OCI-LY1 (cell line): Measurements from ENCODE around the gene STAM2.

Experiments
- H2AFZ ChIP-seq: fragments of 200-600 bp; sonication (generic), shearing (Covaris generic); 2 replicates; pipeline ENCODE4 v1.6.0; 2014; ENCODE audit warnings: antibody characterized with exemption, mild to moderate bottlenecking, low read length
- H3F3A ChIP-seq: fragments of 200-600 bp; sonication (generic), shearing (Covaris generic); 2 replicates; pipeline ENCODE4 v1.6.0; 2014; ENCODE audit warnings: mild to moderate bottlenecking, antibody characterized with exemption, low read length, moderate library complexity; ENCODE audit not compliant: insufficient read depth
- H3K27ac ChIP-seq: fragments of 200-600 bp; sonication (generic); 2 replicates; pipeline ENCODE4 v1.5.1; 2014; ENCODE audit warnings: low read length, mixed run types, mild to moderate bottlenecking, low read depth; ENCODE audit not compliant: poor library complexity, severe bottlenecking
- H3K27me3 ChIP-seq: fragments of 200-600 bp; sonication (generic); 2 replicates; pipeline ENCODE4 v1.6.0; 2014; ENCODE audit warnings: antibody characterized with exemption, mild to moderate bottlenecking, low read length, moderate library complexity; ENCODE audit not compliant: insufficient read depth
- H3K36me3 ChIP-seq: fragments of 200-600 bp; sonication (generic); 2 replicates; pipeline ENCODE4 v1.6.1; 2014; ENCODE audit warnings: mild to moderate bottlenecking, antibody characterized with exemption, low read length, moderate library complexity, mixed read lengths; ENCODE audit not compliant: insufficient read depth
- H3K4me1 ChIP-seq: fragments of 200-600 bp; sonication (generic); 2 replicates; pipeline ENCODE4 v1.5.1; 2014; ENCODE audit warnings: mild to moderate bottlenecking, low read length, moderate library complexity; ENCODE audit not compliant: insufficient read depth, severe bottlenecking
- H3K4me2 ChIP-seq: fragments of 200-600 bp; sonication (generic), shearing (Covaris generic); 2 replicates; pipeline ENCODE4 v1.6.1; 2014; ENCODE audit warnings: low read length
- H3K4me3 ChIP-seq: fragments of 200-600 bp; sonication (generic); 2 replicates; pipeline ENCODE4 v1.5.1; 2014; ENCODE audit warnings: low read length, low read depth, mild to moderate bottlenecking, mixed read lengths; ENCODE audit not compliant: poor library complexity, severe bottlenecking
- H3K79me2 ChIP-seq: fragments of 200-600 bp; shearing (Covaris generic); 2 replicates; pipeline ENCODE4 v1.6.1; 2016; ENCODE audit warnings: mixed run types, low read length, mixed read lengths; ENCODE audit not compliant: insufficient read depth
- H3K9ac ChIP-seq: fragments of 200-600 bp; sonication (generic), shearing (Covaris generic); 2 replicates; pipeline ENCODE4 v1.6.1; 2014; ENCODE audit warnings: mild to moderate bottlenecking, low read length, mixed read lengths
- H3K9me2 ChIP-seq: fragments of 200-600 bp; sonication (generic), shearing (Covaris generic); 2 replicates; pipeline ENCODE4 v1.6.1; 2014; ENCODE audit warnings: low read depth, mild to moderate bottlenecking, low read length, mixed read lengths
- H3K9me3 ChIP-seq: fragments of 200-600 bp; shearing (Covaris generic); 2 replicates; pipeline ENCODE4 v1.6.1; 2014; ENCODE audit warnings: low read length, mixed read lengths
- H4K20me1 ChIP-seq: fragments of 200-600 bp; sonication (generic), shearing (Covaris generic); 2 replicates; pipeline ENCODE4 v1.6.0; 2016; ENCODE audit warnings: mild to moderate bottlenecking, low read length; ENCODE audit not compliant: insufficient read depth
- EZH2 ChIP-seq: fragments of 200-600 bp; sonication (generic), shearing (Covaris generic); IDR thresholded peaks from 2 replicates; pipeline ENCODE4 v1.8.0; 2017; ENCODE audit warnings: borderline replicate concordance, mixed run types, mild to moderate bottlenecking, antibody characterized with exemption, low read length, moderate library complexity, mixed read lengths
- TF ChIP-seq, protein P1 (sequence below): fragments of 200-600 bp; sonication (generic), shearing (Covaris generic); IDR thresholded peaks from 2 replicates; pipeline ENCODE4 v1.5.1; 2017; ENCODE audit warnings: mild to moderate bottlenecking, antibody characterized with exemption, low read length, moderate library complexity, mixed read lengths

STAM2 gene

DNA sequence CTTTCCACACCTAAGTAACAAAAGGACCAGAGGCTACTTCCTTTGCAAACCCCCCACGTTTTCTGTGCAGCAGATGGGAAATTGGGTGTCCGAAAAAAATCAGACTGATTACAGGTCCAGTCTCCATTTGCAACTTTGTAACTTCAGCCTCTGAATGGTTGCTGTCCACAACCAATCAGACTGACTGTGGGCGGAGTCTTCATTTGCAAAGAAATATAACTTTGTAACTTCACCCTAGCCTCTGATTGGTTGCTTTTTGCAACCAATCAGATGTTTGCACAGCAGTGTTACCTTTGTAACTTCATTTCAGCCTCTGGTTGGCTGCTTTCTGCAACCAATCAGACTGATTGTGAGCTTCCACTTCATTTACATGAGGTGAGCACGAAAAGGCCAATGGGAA is 48.9 kb downstream of the STAM2 start:
- no peak overlapping the region for H3K4me3 ChIP-seq
- H3K27ac ChIP-seq = no peak overlapping the region
- H3F3A ChIP-seq = no peaks in the 10 kb centered on the region
- H3K4me1 ChIP-seq = no peaks in the 10 kb centered on the region
- no peaks in the 10 kb centered on the region for H3K9me2 ChIP-seq
- no peaks in the 10 kb centered on the region for H3K27me3 ChIP-seq
- no peaks in the 10 kb centered on the region for H4K20me1 ChIP-seq
- peaks cover 6% of the 10 kb centered on the region for H3K36me3 ChIP-seq
- no peaks in the 10 kb centered on the region for H3K79me2 ChIP-seq
- no peak for TF ChIP-seq EZH2
- TF ChIP-seq, protein P1, sequence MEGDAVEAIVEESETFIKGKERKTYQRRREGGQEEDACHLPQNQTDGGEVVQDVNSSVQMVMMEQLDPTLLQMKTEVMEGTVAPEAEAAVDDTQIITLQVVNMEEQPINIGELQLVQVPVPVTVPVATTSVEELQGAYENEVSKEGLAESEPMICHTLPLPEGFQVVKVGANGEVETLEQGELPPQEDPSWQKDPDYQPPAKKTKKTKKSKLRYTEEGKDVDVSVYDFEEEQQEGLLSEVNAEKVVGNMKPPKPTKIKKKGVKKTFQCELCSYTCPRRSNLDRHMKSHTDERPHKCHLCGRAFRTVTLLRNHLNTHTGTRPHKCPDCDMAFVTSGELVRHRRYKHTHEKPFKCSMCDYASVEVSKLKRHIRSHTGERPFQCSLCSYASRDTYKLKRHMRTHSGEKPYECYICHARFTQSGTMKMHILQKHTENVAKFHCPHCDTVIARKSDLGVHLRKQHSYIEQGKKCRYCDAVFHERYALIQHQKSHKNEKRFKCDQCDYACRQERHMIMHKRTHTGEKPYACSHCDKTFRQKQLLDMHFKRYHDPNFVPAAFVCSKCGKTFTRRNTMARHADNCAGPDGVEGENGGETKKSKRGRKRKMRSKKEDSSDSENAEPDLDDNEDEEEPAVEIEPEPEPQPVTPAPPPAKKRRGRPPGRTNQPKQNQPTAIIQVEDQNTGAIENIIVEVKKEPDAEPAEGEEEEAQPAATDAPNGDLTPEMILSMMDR = no peak
- no peak overlapping the region for H3K9ac ChIP-seq
- no peaks in the 10 kb centered on the region for H3K9me3 ChIP-seq
- no peak overlapping the region for H3K4me2 ChIP-seq
- no peak overlapping the region for H2AFZ ChIP-seq

DNA sequence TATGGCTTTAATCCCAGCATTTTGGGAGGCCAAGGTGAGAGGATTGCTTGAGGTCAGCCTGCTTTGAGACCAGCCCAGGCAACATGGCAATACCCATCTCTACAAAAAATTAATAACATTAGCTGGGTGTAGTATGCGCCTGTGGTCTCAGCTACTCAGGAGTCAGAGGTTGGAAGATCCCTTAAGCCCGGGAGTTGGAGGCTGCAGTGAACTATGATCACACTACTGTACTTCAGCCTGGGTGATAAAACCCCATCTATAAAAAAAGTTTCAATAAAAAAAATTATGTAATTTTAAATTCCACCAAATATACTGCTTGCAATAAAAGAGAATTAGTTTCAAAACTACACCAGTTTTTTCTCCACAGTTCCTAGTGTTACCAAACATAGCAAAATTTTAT is 53.4 kb downstream of the STAM2 start:
- TF ChIP-seq EZH2 = no peak
- TF ChIP-seq, protein P1 = no peak

DNA sequence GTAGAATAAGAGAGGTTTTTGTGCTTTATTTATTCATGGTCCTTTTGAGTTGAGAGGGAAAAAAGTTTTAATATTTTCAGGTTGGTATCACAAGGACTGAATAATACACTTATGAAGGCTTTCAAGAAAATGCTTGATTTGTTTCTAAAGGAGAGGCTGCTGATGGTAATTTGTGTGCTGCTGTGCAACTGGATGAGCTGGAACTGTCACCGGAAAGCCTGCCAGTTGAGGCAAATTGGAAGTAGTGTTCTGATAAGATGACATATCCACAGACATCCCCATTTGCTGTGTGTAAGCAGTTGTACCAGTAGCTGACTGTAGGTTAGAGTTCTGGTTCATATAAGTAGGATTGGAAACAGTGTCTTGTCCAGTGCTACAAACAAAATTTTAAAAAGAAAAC is 55.1 kb downstream of the STAM2 start:
- no peak overlapping the region for H3K4me3 ChIP-seq
- H3F3A ChIP-seq = peaks cover 4% of the 10 kb centered on the region; the same call in 1 of the 2 replicates
- H4K20me1 ChIP-seq = no peaks in the 10 kb centered on the region
- no peak overlapping the region for H3K4me2 ChIP-seq
- H3K27ac ChIP-seq = no peak overlapping the region
- no peak overlapping the region for H3K9ac ChIP-seq
- no peak for TF ChIP-seq EZH2
- TF ChIP-seq, protein P1 = no peak
- H3K79me2 ChIP-seq = no peaks in the 10 kb centered on the region
- no peaks in the 10 kb centered on the region for H3K9me2 ChIP-seq
- H3K36me3 ChIP-seq = no peaks in the 10 kb centered on the region; the same call in 1 of the 2 replicates
- H2AFZ ChIP-seq = no peak overlapping the region
- H3K9me3 ChIP-seq = no peaks in the 10 kb centered on the region
- H3K27me3 ChIP-seq = no peaks in the 10 kb centered on the region
- no peaks in the 10 kb centered on the region for H3K4me1 ChIP-seq

More for the DNA sequence above, 53.4 kb downstream of the STAM2 start:
- no peaks in the 10 kb centered on the region for H3K9me2 ChIP-seq
- H3K36me3 ChIP-seq = peaks cover 6% of the 10 kb centered on the region
- H3K4me2 ChIP-seq = no peak overlapping the region
- H3K9ac ChIP-seq = no peak overlapping the region
- no peaks in the 10 kb centered on the region for H3K4me1 ChIP-seq
- no peak overlapping the region for H2AFZ ChIP-seq
- H3K27ac ChIP-seq = no peak overlapping the region
- no peaks in the 10 kb centered on the region for H3K27me3 ChIP-seq
- no peaks in the 10 kb centered on the region for H4K20me1 ChIP-seq
- no peak overlapping the region for H3K4me3 ChIP-seq
- no peaks in the 10 kb centered on the region for H3K9me3 ChIP-seq
- H3F3A ChIP-seq = peaks cover 4% of the 10 kb centered on the region; the same call in 1 of the 2 replicates
- no peaks in the 10 kb centered on the region for H3K79me2 ChIP-seq
